GM18526 (cell line): ENCODE data around the gene SHH.

Source experiments
- POLR2A ChIP-seq: IDR thresholded peaks from 3 replicates; pipeline ENCODE4 v1.6.1; 2011; ENCODE audit not compliant: insufficient read length; ENCODE audit errors: extremely low read depth

Gene SHH

DNA sequence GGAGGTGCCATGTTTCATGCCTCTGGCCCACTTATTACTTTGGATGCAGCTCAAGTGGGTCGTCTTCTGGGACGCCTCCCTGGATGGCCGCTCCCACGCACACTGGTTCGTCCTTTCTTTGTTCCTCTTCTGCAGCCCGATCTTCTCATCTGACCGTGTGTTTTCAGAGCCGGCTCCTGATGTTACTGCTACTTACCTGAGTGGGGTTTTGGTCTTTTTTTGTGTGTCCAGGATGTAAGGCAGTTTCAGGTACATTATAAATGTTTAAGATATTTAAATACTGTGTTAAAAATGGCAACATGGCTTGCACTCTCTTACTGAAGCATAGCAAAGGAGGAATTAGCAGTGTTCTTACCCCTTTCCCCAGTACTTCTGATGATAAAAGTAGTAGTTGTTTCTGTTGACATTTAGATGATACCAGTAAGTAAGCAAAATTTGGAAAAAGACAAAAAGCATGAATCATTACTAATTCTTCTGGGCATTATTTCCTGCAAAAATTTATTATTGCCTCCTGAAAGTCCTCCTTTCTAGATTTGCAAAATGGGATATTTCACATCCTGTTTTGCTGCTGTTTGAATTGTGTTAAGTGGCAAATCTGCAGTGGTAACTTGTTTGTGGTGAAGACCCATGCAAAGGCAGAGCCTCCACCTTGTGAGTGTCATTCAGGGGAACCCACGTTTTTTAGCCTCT is 59.4 kb downstream of the SHH start:
- no peak for TF ChIP-seq POLR2A

- TF ChIP-seq POLR2A: no peak
Measured at GRCh38 chr7:155751409-155751808, 60.9 kb downstream of the SHH start.

DNA sequence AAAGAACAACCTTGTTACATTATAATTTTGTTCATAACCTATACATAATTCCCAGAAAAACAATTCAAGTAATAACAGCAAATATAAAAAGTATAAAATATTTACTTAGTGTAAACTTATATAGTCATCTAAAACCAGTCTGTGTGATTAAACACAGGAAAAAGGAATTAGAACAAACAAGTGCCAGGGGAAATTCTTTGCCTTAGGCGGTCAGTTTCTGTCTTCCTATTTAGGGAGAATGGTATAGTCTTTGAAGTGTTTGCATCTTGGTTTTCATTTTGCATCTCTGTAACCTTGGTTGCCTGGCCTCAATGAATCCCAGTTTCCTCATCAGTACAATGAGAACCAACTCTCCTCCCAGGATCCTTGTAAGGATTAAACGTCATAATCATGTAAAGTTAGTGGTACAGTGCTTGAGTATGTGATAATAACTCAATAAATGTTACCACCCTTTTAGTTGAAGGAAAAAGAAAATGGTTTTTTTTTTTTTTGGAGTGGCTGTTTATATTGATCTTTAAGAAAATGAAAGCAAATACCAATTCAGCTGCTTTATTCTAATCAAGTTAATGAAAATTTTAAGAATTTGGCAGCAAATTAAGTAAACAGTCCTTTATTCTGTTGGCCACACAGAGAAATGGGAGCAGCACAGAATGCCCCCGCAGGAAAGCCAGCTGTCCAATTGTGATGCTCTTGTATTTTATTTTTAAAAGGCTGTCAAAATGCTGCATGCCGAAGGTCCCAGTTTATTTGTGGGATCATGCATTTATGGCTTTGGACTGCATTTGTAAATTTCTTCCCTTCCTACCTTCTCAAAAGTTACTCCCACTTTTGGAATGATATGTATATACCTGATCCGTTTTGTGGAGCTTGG is 61.8 kb downstream of the SHH start:
- no peak for TF ChIP-seq POLR2A
